ENCODE measurements around the gene RSPH1.
"Not testable (repeated sequence)": the region's sequence is repeated elsewhere in the genome, so short reads cannot be mapped to it uniquely, and the experiment has no call there.

Gene RSPH1

GRCh38 chr21:42471206-42471605 is 24.8 kb downstream of the RSPH1 start:
- Mint-ChIP-seq H3K36me3 (ENCODE audit: insufficient read depth) (peaks cover under 1% of the 10 kb centered on the region), H3K4me3 (no peak overlapping the region), H3K27me3 (peaks cover 9 to 23% of the 10 kb centered on the region in 2 donors), H3K4me1 (ENCODE audit: low read depth in 2 of 2) (peaks cover 0 to 7% of the 10 kb centered on the region in 2 donors), H3K27ac (no peak overlapping the region), H3K9me3 (no peaks in the 10 kb centered on the region)
- ATAC-seq (replicated peaks) (no peak), DNase-seq (no peak)

GRCh38 chr21:42469726-42470125 is 26.3 kb downstream of the RSPH1 start:
- not testable (repeated sequence) for ATAC-seq (replicated peaks); H3K4me3 Mint-ChIP-seq; H3K36me3 Mint-ChIP-seq (ENCODE audit: insufficient read depth); DNase-seq; H3K9me3 Mint-ChIP-seq; H3K27ac Mint-ChIP-seq
- Mint-ChIP-seq H3K27me3 (peaks cover 9 to 12% of the 10 kb centered on the region in 2 donors), H3K4me1 (ENCODE audit: low read depth in 2 of 2) (peaks cover 10 to 17% of the 10 kb centered on the region in 2 donors)

- peak overlapping the region in 1 of 2 donors; percentile 26 for H3K27ac Mint-ChIP-seq
- no peak overlapping the region for H3K4me3 Mint-ChIP-seq
- no peak for DNase-seq
- peaks cover 4 to 8% of the 10 kb centered on the region in 2 donors for H3K27me3 Mint-ChIP-seq
- H3K9me3 Mint-ChIP-seq, result no peaks in the 10 kb centered on the region
- H3K4me1 Mint-ChIP-seq (ENCODE audit: low read depth in 2 of 2), result peaks cover 14 to 20% of the 10 kb centered on the region in 2 donors
- peaks cover 5% of the 10 kb centered on the region for H3K36me3 Mint-ChIP-seq (ENCODE audit: insufficient read depth)
- no peak for ATAC-seq (replicated peaks)
Observed at GRCh38 chr21:42469272-42469671, 26.8 kb downstream of the RSPH1 start.

- Mint-ChIP-seq H3K36me3 (ENCODE audit: insufficient read depth) (peaks cover 10% of the 10 kb centered on the region), H3K4me1 (ENCODE audit: low read depth in 2 of 2) (peaks cover 20 to 27% of the 10 kb centered on the region in 2 donors), H3K9me3 (no peaks in the 10 kb centered on the region), H3K4me3 (no peak overlapping the region), H3K27me3 (peaks cover 0 to 1% of the 10 kb centered on the region in 2 donors), H3K27ac (peak overlapping the region in 1 of 2 donors; percentile 26)
- DNase-seq (no peak), ATAC-seq (replicated peaks) (no peak)
Observed at GRCh38 chr21:42468491-42469131, 27.4 kb downstream of the RSPH1 start.

- H3K36me3 Mint-ChIP-seq (ENCODE audit: insufficient read depth), result peaks cover 12% of the 10 kb centered on the region
- no peaks in the 10 kb centered on the region for H3K9me3 Mint-ChIP-seq
- DNase-seq (no peak), ATAC-seq (replicated peaks) (no peak)
- no peak overlapping the region for H3K4me3 Mint-ChIP-seq
- no peaks in the 10 kb centered on the region for H3K27me3 Mint-ChIP-seq
- H3K27ac Mint-ChIP-seq, result peak overlapping the region in 1 of 2 donors; percentile 66
- H3K4me1 Mint-ChIP-seq (ENCODE audit: low read depth in 2 of 2), result peaks cover 20 to 31% of the 10 kb centered on the region in 2 donors
Observed at GRCh38 chr21:42467140-42467983, 28.7 kb downstream of the RSPH1 start.

- no peaks in the 10 kb centered on the region for H3K9me3 Mint-ChIP-seq
- no peak overlapping the region for H3K4me3 Mint-ChIP-seq
Observed at GRCh38 chr21:42466700-42467099, 29.3 kb downstream of the RSPH1 start.

GRCh38 chr21:42465803-42466127 is 30.3 kb downstream of the RSPH1 start:
- peaks cover 20 to 31% of the 10 kb centered on the region in 2 donors for H3K4me1 Mint-ChIP-seq (ENCODE audit: low read depth in 2 of 2)
- ATAC-seq (replicated peaks), result no peak
- no peak for DNase-seq
- no peak overlapping the region for H3K4me3 Mint-ChIP-seq
- H3K27me3 Mint-ChIP-seq, result no peaks in the 10 kb centered on the region
- H3K36me3 Mint-ChIP-seq (ENCODE audit: insufficient read depth), result peaks cover 12% of the 10 kb centered on the region
- peak overlapping the region; percentile 86 to 88 for H3K27ac Mint-ChIP-seq
- H3K9me3 Mint-ChIP-seq, result no peaks in the 10 kb centered on the region

More at GRCh38 chr21:42466700-42467099, 29.3 kb downstream of the RSPH1 start:
- no peaks in the 10 kb centered on the region for H3K27me3 Mint-ChIP-seq
- no peak for DNase-seq
- peaks cover 12% of the 10 kb centered on the region for H3K36me3 Mint-ChIP-seq (ENCODE audit: insufficient read depth)
- peaks cover 20 to 31% of the 10 kb centered on the region in 2 donors for H3K4me1 Mint-ChIP-seq (ENCODE audit: low read depth in 2 of 2)
- H3K27ac Mint-ChIP-seq, result no peak overlapping the region
- no peak for ATAC-seq (replicated peaks)

- H3K36me3 Mint-ChIP-seq (ENCODE audit: insufficient read depth), result peaks cover 12% of the 10 kb centered on the region
- H3K4me3 Mint-ChIP-seq, result peak overlapping the region in 1 of 2 donors; percentile 27
- H3K27ac Mint-ChIP-seq, result peak overlapping the region; percentile 86 to 88
- peak; percentile 11 for ATAC-seq (replicated peaks)
- no peaks in the 10 kb centered on the region for H3K27me3 Mint-ChIP-seq
- peaks cover 20 to 31% of the 10 kb centered on the region in 2 donors for H3K4me1 Mint-ChIP-seq (ENCODE audit: low read depth in 2 of 2)
- no peaks in the 10 kb centered on the region for H3K9me3 Mint-ChIP-seq
- DNase-seq, result no peak
Observed at GRCh38 chr21:42465008-42465802, 30.8 kb downstream of the RSPH1 start.

- H3K4me1 Mint-ChIP-seq (ENCODE audit: low read depth in 2 of 2), result peaks cover 20 to 31% of the 10 kb centered on the region in 2 donors
- H3K27me3 Mint-ChIP-seq, result no peaks in the 10 kb centered on the region
- H3K36me3 Mint-ChIP-seq (ENCODE audit: insufficient read depth), result peaks cover 12% of the 10 kb centered on the region
- peak; percentile 94 for ATAC-seq (replicated peaks)
- H3K27ac Mint-ChIP-seq, result peak overlapping the region; percentile 86 to 88
- H3K4me3 Mint-ChIP-seq, result peak overlapping the region; percentile 53 to 63
- no peaks in the 10 kb centered on the region for H3K9me3 Mint-ChIP-seq
- peak; percentile 68 to 74 (median 73) for DNase-seq
Observed at GRCh38 chr21:42463861-42464515, 32.0 kb downstream of the RSPH1 start.

GRCh38 chr21:42461881-42462877 is 33.8 kb downstream of the RSPH1 start:
- Mint-ChIP-seq H3K27me3 (no peaks in the 10 kb centered on the region), H3K4me1 (ENCODE audit: low read depth in 2 of 2) (peaks cover 20 to 29% of the 10 kb centered on the region in 2 donors), H3K27ac (peak overlapping the region in 1 of 2 donors; percentile 82), H3K36me3 (ENCODE audit: insufficient read depth) (peaks cover 12% of the 10 kb centered on the region), H3K4me3 (peak overlapping the region in 1 of 2 donors; percentile 36), H3K9me3 (no peaks in the 10 kb centered on the region)
- DNase-seq (no peak), ATAC-seq (replicated peaks) (no peak)

- peak overlapping the region in 1 of 2 donors; percentile 82 for H3K27ac Mint-ChIP-seq
- H3K4me3 Mint-ChIP-seq, result no peak overlapping the region
- peaks cover 30 to 31% of the 10 kb centered on the region in 2 donors for H3K4me1 Mint-ChIP-seq (ENCODE audit: low read depth in 2 of 2)
- no peaks in the 10 kb centered on the region for H3K27me3 Mint-ChIP-seq
- DNase-seq (no peak), ATAC-seq (replicated peaks) (no peak)
- no peaks in the 10 kb centered on the region for H3K9me3 Mint-ChIP-seq
- H3K36me3 Mint-ChIP-seq (ENCODE audit: insufficient read depth), result peaks cover 11% of the 10 kb centered on the region
Observed at GRCh38 chr21:42461185-42461520, 34.9 kb downstream of the RSPH1 start.
